Measurements from ENCODE around the gene RND3. TPM values are rescaled to one million over a fixed set of nuclear protein-coding genes. Genes with fewer than 3 reads are reported as not detected.

Gene RND3
- total and polyA plus RNA-seq, 2 of the 13 experiments (the other 11 are each of a cell fraction or from before 2014, with no cell fraction given): 0.13 to 0.42 TPM

GRCh38 chr2:150485114-150485870 lies 2.2 kb downstream of the RND3 start (continued):
- TF ChIP-seq GABPB1 (CRISPR knock-in tag; IDR thresholded peaks at IDR 0.05): no peak
- TF ChIP-seq E2F5 (CRISPR knock-in tag; conservative IDR thresholded peaks at IDR 0.05): no peak
- TF ChIP-seq ZNF563 (CRISPR knock-in tag; IDR thresholded peaks at IDR 0.05): no peak
- TF ChIP-seq ZNF138 (CRISPR knock-in tag; IDR thresholded peaks at IDR 0.05; ENCODE audit: low read depth): no peak
- peak; percentile 64 for TF ChIP-seq ZNF777 (CRISPR knock-in tag; IDR thresholded peaks at IDR 0.05)
- TF ChIP-seq POLR2AphosphoS5 (IDR thresholded peaks at IDR 0.05; ENCODE audit: low read depth, low read length): no peak
- TF ChIP-seq ZNF354B (CRISPR knock-in tag; IDR thresholded peaks at IDR 0.05): no peak
- TF ChIP-seq SMARCE1 (IDR thresholded peaks at IDR 0.05; ENCODE audit: borderline replicate concordance): no peak
- TF ChIP-seq ZMAT3 (CRISPR knock-in tag; conservative IDR thresholded peaks at IDR 0.05): no peak
- TF ChIP-seq ZNF574 (CRISPR knock-in tag; IDR thresholded peaks at IDR 0.05): peak; percentile 33; the same call in 1 of the 2 replicates
- peak; percentile 28 for TF ChIP-seq CTCF (CRISPR knock-in tag; IDR thresholded peaks at IDR 0.05)
- no peak for TF ChIP-seq ZNF276 (CRISPR knock-in tag; IDR thresholded peaks at IDR 0.05; ENCODE audit: low read depth)
- no peak for TF ChIP-seq GLI4 (CRISPR knock-in tag; IDR thresholded peaks at IDR 0.05; ENCODE audit: borderline replicate concordance)
- no peak for TF ChIP-seq ZNF512 (CRISPR knock-in tag; IDR thresholded peaks at IDR 0.05)

Measured in HepG2 (cell line).